Measurements from ENCODE around the gene STK39.

STK39 gene

DNA sequence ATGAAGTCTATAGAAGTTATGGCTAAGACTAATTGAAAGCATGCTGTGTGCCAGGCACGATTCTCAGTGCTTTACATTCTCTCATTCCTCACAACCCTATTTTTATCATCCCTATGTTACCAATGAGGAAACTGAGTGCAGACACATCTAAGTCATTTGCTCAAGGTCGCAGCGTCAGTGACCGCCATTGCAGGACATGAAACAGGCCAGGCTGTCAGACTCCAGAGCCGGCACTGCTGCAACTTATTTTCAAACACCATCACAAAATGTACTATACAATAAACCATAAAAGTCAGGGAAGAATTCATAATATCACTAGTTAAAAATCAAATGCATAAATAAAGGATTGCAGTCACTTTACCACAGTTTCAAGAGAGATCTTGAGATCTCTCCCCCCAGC is 5.6 kb downstream of the STK39 start:
- DNase-seq = no peak

DNA sequence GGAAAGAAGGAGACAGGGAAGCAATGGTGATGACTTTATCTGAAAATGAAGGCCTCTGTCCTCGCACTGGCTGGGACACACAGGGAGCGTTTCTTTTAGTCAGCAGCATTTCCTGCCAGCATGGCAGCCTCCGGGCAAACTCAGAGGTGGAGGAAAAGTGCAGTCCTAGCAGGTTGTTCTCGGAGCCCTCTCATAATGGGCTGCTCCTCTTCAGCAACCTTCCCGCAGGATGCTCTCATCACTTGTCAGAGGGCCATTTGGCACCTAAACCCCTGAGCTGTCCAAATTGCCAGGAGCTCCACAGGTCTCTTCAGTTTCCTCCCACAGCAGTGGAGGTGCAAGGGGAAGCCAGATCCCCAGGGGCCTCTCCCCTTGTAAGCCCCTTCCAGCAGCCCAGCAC is 6.2 kb downstream of the STK39 start:
- DNase-seq = no peak

GRCh38 chr2:168239281-168239680 is 8.1 kb downstream of the STK39 start:
- DNase-seq = no peak

DNA sequence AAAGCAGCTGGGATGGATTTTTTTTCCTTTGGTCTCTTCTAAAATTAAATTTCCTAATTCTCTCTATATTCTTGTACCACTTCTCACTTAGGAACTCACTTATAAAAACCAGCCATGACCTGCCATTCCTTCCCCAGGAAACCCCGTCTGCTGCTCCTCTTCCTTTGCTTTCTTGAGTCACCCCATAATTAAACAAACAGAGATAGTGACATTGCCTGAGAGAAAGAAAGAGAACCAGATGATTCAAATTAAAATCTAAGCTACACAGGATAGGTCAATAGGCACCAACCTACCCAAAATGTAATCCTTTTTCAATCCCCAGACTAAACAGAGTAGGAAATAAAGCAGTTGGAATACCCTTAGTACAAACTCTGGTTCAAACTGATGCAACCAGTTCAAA is 9.7 kb downstream of the STK39 start:
- no peak for DNase-seq

DNA sequence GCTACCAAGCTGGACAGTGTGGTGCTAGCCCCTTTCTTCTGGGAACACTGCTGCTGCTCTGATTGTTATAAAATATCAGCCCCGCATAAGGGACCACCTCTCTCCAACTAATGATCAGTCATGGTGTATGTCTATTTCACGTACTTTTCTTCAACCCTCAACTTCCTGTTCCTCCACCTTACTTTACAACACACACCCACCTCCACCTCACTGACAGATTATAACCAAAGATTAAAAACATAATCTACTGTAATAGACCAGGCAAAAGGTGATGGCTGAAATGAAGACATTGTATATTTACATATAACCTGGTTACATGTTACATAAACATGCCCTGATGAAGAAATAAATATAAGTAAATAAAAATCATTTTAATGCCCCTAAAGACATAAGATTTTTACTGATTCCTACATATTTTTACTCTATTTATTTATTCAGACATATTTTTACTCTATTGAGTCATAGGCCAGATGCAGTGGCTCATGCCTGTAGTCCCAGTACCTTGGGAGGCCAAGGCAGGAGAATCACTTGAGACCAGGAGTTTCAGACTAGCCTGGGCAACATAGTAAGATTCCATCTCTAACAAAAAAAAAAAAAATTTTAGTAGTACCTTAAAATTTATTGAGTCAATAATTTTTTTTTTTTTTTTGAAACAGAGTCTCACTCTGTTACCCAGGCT is 12.8 kb downstream of the STK39 start:
- peak; percentile 39 for DNase-seq

DNA sequence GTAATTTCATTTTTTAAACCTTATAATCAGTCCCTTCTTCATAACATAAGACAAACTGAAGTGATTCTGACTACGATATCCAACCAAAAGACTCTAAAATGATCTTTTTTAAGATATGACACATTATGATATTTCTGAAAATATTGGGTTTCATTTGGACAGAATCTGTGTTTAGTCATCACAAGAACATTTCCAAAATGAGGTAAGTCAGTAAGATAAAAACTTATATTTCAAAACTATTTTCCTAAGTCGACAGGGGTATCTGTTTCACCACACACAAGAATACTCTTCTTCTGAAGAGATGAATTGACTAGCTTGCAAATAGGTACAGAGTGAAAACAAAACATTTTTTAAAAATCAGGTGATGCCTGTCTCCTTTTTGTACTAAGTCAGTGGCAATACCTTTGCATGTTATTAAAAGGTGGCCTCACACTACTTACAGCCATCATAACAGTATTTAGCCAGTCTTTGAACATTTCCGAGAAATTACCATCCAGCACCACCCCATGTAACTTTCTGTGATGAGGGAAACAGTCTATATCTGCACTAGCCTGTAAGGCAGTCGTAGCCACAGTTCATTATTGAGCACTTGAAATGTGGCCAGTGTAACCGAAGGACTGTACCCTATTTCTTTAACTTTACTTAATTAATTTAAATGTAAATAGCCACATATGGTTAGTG is 13.5 kb downstream of the STK39 start:
- DNase-seq = no peak

- DNase-seq = no peak
Observed at GRCh38 chr2:168233166-168233565, 14.2 kb downstream of the STK39 start.

- DNase-seq = no peak
Observed at GRCh38 chr2:168231609-168232241, 15.7 kb downstream of the STK39 start.

DNA sequence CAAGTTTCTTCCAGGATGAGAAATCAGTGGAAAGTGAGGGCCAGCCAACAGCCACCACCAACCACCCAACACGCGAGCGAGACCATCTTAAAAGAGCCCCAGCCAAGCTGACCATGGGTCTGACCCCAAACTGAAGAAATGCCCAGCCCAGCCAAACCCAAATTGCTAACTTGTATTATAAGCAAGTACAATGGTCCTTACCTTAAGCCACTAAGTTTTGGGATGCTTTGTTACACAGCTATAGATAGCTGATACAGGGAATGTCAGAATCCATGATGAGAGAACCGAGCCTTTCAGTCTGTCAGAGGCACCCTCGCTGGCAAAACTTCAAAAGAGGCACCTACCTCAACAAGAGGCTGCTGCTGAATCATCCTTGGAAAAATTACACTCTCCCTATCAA is 17.0 kb downstream of the STK39 start:
- no peak for DNase-seq

- DNase-seq = no peak
Observed at GRCh38 chr2:168224346-168224745, 23.0 kb downstream of the STK39 start.

- DNase-seq = no peak
Observed at GRCh38 chr2:168222088-168222487, 25.3 kb downstream of the STK39 start.

DNA sequence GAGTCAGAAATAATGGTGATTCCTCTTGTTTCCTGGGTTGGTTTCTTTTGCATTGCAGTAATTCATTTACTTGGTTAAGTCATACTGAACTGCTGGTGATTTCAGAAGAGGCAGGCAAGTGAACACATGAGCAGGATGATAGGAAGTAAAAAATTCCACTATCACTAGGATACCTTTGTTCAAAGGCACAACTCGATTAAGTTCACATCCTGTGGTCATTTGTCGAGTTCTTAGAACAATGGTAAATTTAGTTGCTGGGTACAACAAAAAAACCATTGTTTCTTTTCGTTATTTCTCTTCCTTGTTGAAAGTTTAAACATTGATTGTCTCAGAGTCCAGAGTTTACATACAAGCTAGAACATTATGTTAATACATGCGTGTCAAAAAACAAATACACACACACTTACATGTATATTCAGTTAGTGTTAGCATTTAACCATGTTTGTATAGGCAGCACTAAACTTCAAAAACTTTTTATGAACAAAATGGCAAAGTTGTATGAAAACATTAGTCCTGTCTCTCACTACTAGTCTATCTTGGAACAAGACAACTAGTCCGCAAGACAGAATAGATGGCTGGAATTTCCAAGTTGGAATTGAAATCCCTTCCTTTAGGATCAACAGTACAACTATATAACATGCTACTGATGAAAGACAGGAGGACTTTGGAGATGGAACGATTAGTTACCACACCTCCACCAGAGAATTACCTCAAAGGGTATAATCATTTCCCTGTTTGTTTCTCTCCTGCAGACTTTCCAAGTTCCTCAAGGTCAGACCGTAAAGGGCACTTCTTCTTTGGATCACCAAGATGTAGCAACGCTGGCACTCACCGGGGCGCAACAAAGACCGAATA is 26.2 kb downstream of the STK39 start:
- DNase-seq = no peak

- DNase-seq = no peak
Observed at GRCh38 chr2:168217920-168218319, 29.5 kb downstream of the STK39 start.

- DNase-seq = no peak
Observed at GRCh38 chr2:168216351-168217005, 30.9 kb downstream of the STK39 start.

DNA sequence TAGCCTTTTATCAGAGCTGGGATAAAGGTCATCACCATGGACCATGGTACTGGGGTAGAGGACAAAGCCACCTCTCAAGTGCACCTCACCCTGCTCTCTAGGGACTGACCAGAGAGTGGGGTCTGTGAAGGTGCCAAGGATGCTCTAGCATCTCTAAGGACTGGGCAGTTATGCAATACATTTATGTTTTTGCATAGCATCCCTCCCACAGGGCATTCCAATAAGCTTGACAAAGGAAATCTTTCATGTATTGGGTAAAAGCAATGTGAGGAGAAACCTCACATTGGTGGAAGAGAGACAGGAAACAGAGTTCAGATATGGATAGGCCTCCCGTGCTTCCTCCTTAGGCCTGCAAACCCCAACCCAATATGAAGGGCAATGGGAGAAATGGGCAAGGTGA is 31.6 kb downstream of the STK39 start:
- no peak for DNase-seq

GRCh38 chr2:168212866-168213265 is 34.5 kb downstream of the STK39 start:
- DNase-seq = no peak

- DNase-seq = no peak
Observed at GRCh38 chr2:168212167-168212566, 35.2 kb downstream of the STK39 start.

DNA sequence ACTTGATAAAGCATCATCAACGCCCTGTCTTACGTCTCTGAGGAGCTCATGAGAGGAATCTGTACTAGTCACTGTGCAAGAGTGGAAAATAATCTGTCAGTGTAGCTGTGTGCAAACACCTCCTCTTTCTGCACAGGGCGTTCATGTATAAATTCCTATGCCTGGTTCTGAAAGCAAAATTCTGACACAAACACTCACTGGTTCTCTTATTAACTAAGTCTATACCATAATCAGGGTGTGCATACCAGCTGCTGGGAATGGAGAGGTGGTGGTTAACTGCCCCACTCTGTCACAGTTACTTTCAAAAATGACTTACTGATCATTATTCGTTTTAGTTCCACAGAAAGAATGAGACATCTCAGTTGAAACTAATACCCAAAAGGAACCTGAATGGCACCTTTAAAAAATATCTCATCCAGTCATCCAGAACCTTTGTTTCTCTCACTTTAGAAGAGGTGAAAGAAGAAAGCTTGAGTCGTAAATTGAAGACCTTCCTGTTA is 35.7 kb downstream of the STK39 start:
- no peak for DNase-seq

DNA sequence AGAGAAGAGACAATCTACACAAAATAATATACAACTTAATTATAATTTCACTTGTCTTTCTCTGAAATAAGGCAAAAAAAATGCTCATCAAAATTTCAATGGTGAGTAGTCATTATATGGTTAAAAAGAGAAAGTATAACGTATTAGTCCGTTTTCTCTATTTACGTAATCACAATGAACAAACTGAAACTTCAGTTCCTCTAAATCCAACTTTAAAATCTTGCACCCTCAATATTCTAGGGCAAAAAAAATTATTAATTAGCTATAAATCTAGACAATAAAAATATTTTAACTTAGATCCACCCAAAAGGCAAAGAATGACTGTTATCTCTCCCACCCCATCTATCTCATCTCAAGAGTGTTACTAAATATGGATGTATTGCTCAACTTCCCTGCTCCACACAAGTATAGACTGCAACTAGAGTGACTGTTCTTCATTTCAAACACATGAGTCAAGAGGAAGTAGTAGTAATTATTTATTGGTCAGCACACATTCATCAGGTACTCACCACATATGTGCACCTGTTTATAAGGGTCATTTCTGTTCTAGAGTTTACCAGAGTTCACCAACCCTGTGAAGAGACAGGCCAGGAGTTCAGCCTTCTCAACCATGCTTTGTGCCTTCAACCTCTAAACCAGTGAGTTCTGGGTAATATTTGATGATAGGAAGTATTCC is 36.4 kb downstream of the STK39 start:
- no peak for DNase-seq

- DNase-seq = no peak
Observed at GRCh38 chr2:168210216-168210894, 37.0 kb downstream of the STK39 start.

- no peak for DNase-seq
Observed at GRCh38 chr2:168208652-168209051, 38.7 kb downstream of the STK39 start.
